B cell (primary cell): ENCODE data around the gene GSX2.
"Not testable (repeated sequence)": the region's sequence is repeated elsewhere in the genome, so short reads cannot be mapped to it uniquely, and the experiment has no call there.

Experiments used
- CTCF ChIP-seq: fragments of 200-600 bp; IDR thresholded peaks from one replicate; pipeline ENCODE4 v1.8.0; 2022; ENCODE audit warnings: antibody characterized with exemption, mild to moderate bottlenecking
- EZH2 ChIP-seq: IDR thresholded peaks from 2 replicates; pipeline ENCODE4 v1.6.1; 2012; ENCODE audit warnings: borderline replicate concordance, low read depth, mild to moderate bottlenecking, moderate library complexity, low read length; ENCODE audit not compliant: insufficient read depth, poor library complexity, severe bottlenecking

DNA sequence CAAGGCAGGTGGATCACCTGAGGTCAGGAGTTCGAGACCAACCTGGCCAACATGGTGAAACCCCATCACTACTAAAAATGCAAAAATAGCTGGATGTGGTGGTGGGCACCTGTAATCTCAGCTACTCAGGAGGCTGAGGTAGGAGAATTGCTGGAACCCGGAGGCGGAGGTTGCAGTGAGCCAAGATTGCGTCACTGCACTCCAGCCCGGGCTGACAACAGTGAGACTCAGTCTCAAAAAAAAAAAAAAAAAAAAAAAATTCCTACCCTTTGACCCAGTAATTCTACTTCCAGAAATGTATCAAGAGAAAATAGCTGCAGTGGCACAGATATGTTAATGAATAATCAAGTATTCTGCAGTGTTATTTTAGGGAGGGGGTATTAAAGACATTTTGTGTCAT is 46.6 kb upstream of the GSX2 start:
- not testable (repeated sequence) for TF ChIP-seq CTCF, EZH2
